NCI-H526 treated with DMSO at 0.1 percent for 48 hours (cell line): Measurements from ENCODE around the gene HSPA1L.
A peak's percentile ranks its signal among the peaks of the same experiment; 100 is the strongest.

ENCODE experiments used
- DNase-seq: peaks from one replicate; lab custom pipeline; 2025; lab: John Stamatoyannopoulos, UW

HSPA1L gene

DNA sequence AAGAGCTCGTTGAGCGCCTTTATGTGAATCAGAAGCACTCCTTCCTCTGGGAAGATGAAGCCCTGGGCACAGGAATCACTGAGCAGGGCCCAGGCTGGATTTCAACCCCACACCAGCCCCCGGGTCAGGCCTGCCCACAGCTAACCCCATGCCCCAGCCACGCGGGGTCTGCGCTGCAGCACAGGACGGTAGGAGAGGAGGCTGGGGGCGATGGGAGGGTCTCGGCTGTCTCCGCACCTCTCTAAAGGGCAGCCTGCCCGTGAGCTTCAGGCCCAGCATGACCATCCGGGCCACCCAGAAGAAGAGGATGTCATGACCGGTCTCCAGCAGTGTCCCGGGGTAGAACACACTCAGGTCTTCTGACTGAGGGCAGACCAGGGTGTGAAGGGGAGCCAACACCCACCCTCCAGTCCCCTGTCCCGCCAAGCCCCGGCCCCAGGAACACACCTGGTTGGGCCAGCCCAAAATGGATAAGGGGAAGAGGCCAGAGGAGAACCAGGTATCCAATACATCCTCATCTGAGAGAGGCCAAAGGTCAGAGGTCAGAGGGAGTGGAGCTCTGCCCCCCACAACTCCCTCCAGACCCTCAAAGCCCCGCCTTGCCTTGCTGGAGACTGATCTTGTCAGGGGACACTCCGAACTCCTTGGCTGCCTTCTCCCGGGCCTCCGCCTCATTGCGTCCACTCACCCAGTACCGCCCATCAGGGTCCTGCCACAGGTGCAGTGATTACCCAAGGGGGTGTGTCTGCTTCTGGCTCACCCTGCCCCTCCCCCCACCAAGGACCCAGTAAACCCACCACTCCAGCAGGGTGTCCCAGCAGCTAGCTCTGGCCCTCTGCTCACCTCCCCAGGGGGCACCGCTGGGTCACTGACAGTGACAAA is 33.6 kb downstream of the HSPA1L start:
- DNase-seq, result no peak

DNA sequence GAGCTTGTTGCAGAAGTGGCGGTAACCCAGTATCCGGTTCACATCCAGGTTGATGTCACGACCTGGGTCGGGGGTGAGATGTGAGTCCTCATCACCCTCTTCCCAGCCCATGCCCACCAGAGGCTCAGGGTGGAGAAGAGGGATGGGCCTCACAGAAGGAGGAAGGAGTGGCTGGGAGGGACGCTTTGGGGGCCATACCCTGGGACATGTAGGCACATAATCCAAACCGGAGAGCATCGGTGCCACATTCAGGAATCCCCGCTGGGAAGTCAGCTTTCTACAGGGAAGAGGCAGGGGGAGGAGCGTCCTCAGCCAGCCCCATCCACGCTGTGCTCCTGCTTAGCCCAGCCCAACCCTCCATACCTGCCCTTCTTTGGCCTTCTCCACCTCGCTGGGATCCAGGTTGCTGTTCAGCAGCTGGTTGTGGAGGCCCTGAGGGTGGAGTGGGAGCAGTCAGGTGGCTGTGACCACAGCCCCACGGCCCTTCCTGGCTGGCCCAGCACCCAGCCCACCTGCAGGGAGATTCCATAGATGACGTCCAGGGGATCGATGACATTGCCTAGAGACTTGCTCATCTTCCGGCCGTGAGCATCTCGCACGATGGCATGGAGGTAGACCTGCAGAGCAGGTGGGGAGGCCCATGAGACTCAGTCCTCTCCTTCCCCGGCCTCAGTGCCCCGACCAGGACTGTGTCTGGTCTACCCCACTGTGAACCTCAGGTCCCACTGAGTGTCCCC is 34.4 kb downstream of the HSPA1L start:
- no peak for DNase-seq

DNA sequence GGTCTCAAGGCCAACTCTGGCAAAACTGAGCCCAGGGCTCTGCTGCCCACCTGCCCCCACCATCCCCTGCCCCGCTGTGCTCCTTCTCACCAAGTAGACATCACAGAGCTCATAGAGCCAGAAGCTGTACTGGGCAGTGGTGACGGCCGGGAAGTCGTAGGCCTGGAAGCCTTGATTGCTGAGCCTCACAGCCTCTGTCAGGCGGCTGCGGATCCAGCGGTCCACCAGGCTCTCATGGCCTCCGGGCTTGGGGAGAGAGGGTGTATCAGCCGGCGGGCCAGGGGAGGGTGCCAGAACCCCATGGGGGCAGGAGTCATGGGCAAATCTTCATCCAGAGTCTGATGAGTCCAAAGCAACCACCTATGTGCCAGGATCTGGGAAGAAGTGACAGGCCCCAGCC is 35.2 kb downstream of the HSPA1L start:
- no peak for DNase-seq

DNA sequence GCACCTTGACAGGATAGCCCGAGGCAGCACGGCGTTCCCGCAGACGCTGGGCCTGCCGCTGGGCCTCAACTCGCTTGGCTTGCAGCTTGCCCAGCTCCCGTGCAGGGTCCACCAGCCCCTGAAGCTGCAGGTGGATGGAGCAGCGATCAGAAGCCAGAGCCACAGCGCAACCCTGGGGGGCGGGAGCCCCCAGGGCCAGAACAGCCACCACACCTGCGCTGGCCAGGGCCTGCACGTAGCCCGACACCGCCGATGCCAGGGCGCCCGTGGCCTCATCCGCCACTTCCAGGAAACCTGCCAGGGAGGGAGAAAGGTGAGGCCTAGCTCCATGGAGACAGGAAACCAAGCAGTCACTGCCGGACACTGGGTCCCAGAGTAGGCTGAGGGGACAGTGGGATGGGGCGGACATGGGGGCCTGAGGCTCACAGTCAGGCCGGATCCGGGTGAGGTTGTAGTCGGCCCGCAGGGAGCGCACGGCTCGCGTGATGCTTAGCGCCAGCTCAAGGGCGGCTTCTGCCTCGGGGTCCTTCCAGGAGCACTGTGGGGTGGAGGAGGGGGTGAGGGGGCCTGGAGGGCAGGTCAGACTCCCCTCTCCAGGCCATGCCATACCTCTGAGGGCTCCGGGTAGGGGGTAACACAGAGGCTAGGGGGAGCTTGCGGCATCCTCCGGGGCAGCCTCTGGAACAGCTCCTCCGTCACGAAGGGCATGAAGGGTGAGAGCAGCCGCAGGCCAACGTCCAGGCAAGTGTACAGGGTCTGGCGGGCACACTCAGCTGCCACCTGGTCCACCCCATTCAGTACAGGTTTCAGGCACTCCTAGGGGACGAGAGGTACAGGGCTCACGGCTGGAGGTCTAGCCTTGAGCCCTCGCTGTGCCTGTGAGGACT is 35.8 kb downstream of the HSPA1L start:
- no peak for DNase-seq

DNA sequence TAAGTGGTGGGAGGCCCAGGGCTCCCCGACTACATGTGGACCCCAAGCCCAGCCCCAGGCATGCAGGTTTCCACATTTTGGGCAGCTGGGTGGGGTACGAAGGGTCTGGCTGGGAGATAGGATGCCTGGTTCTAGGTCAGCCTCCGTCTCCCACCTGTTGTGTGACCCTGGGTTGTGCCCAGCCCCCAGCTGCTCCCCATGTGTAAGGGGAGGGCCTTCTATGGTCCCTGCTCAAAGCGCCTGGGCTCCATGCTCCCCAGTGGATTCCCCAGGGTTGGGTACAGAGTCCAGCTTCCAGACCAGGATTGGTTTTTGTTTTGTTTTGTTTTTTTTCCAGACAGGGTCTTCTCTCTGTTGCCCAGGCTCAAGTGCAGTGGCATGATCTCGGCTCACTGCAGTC is 36.9 kb downstream of the HSPA1L start:
- DNase-seq, result no peak

DNA sequence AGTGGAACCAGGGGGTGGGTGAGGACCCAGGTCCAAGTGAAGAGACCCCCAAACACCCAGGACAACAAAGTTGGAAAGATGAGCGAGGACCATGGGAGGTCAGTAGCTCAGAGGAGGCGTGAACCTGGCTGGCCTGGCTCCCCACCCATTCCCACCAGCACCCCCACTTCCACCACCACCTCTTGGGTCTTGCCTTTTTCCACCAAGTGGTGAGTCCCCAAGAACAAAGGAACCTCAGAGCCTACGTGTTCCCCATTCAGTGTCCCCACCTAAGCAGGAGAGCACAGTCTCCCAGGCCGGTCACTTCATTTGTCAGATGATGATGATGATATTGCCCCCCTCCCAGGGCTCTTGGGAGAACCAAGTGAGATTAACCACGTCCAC is 37.4 kb downstream of the HSPA1L start:
- DNase-seq, result no peak

DNA sequence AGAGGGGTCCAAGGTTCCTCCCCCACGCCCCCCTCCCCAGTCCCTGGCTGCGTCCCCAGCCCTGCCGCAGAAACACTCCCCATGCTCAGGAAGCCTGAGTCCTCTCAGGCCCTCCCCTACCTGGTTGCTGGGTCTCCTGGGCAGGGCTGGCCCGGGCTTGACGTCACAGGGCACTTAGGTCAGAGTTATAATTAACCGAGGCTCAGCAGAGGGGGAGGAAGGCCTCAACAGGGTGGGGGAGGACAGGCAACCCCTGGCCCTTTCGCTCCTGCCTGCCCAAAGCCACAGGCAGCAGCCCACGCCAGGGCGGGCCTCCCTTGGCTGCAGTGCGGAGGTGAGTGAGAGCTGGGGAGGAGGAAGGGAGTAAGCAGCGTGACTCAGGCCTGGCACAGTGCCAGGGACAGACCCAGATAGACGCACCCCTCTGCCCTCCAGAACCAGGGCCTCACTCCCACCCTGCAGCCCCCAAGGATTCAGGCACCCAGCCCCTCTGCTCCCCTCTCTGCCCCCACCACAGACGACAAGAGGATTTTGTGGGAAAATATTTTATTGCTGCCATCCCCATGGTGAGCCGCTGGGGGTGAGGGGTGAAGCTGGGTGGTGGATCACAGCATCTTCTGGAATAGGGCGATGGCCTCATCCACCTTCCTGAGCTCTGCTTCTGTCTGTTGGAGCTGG is 38.0 kb downstream of the HSPA1L start, which contains the start of gene VWA7:
Gene VWA7, minus strand, starts transcription at position 340 of the 678 bp plus-strand sequence. CDS start 549 bp downstream, outside the sequence.
- DNase-seq, result peak; percentile 6

DNA sequence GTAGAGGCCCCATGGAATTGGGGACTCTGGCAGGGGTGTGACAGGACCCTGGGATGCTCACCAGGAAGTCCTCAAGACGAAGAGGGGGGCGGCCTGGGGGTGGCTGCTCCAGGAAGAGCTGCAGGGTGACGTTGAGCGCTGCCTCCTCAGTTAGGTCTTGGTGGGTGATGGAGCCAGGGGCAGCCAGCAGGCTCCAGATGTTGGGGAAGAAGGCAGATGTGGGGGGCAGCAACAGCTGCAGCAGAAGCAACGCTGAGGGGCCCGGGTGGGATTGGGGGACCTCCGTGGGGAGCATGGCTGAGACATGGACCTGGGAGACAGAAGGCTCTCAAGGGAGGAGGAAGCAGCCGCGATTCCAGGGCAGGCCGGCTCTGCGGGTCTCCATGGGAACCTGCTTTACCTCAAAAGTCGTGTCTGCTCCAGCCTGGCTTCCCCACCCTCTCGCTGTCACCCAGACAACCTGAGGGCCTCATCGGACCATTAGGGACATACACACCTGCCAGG is 38.5 kb downstream of the HSPA1L start:
- no peak for DNase-seq

DNA sequence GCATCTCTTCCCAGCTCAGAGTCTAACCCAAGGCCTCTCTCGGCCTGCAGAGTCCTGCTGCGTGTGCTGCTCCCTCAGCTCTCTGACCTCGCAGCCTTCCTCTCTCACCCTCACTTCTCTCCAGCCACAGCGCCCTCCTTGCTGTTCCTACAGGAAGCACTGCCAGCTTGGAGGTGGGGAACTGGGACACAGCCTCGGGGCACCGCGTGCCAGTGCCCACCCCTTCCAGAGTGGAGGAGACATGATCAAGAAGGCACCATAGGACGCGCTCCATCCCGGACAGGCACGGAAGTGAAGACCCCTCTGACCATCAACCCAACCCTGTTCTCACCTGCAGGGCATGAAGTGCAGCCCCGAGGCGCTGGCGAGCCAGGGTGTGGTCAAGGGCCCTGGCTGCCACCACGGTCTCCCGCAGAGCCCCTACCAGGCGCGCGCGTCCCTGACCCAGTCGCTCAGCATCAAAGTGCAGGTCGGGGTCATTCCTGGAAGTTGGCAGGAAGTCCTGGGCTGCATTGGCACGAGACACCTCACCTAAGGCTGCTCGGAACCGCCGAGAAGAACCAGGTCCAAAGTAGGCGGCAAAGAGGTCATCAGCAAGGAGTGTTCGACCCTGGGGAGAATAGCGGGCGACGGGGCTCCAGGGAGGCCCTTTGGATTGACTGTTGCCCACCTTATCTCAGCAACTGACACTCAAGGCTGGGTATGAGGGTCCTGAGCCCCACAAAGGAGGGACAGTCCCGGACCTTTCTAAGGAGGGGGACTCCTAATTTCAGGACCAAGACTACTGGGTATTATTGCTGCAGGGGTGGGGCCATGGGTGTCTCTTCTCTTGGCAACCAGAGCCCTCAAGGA is 39.2 kb downstream of the HSPA1L start:
- no peak for DNase-seq

DNA sequence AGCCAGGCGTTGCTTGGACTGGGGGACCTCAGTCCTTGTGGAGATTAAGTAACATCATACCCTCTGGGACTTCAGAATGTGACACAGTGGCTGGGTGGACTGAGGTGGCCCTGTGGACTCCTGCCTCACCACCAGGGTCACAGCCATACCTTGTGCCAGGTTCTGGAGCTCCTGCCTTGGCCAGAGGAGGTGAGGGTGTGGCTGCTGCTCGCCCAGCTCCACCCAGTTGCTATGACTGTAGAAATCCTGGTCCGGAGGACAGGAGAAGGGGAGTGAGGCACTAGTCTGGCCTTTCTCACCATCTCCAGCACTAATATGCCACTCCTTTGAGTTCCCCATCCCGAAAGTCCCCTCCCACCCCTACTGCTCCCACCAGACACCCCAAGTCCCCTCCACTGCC is 39.9 kb downstream of the HSPA1L start:
- no peak for DNase-seq

DNA sequence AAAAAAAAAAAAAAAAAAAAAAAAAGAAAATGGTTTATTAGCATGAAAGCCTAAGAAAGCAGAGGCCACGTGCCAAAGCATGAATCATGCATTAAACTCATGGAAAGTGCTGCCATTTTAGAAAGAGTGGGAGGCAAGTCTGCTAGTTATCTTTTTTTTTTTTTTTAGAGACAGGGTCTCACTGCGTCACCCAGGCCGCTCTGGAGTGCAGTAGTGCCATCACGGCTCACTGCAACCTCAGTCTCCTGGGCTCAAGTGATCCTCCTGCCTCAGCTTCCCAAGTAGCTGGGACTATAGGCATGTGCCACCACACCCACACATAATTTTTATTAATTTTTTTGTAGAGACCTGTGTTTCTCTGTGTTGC is 43.1 kb downstream of the HSPA1L start:
- no peak for DNase-seq

DNA sequence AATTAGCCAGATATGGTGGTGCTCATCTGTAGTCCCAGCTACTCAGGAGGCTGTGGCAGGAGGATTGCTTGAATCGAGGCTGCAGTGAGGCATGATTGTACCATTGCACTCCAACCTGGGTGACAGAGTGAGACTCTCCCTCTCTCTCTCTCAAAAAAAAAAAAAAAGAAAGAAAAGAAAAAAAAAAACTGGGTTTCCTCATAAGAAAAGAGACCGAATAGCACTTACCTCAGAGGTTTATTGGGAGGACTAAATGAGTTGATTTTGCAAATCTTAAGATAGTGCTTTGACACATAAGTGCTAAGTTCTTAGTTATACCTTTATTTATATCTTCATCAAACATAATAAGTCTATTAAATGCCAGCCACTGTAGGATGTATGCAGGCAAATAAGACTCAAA is 44.2 kb downstream of the HSPA1L start:
- DNase-seq, result no peak

DNA sequence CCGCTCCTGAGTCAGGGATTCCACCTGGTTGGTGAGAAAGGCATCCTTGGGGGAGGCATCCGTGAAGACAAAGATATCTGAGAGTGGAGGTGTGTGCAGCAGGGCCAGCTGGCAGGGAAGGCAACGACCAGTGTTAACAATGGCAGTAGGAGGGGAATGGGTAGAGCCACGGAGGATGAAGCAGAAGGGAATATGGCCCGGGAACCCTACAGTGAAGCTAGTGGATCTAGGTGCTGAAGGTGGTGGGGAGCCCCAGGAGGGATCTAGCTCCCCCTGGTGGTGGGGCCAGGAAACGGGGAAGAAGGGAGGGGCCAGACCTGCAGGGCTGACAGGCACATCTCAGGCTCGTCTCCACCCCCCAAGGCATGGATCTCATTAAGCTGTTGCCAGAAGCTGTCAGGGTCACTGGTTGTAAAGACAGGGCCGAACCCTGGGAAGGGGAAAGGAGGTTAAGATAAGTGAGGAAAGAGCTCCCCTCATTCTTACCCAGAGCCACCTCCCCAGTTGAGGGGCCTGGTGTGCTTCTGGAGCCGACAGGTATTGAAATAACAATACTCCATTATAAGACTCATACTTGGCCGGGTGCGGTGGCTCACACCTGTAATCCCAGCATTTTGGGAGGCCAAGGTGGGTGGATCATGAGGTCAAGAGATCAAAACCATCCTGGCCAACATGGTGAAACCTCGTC is 45.3 kb downstream of the HSPA1L start:
- no peak for DNase-seq

DNA sequence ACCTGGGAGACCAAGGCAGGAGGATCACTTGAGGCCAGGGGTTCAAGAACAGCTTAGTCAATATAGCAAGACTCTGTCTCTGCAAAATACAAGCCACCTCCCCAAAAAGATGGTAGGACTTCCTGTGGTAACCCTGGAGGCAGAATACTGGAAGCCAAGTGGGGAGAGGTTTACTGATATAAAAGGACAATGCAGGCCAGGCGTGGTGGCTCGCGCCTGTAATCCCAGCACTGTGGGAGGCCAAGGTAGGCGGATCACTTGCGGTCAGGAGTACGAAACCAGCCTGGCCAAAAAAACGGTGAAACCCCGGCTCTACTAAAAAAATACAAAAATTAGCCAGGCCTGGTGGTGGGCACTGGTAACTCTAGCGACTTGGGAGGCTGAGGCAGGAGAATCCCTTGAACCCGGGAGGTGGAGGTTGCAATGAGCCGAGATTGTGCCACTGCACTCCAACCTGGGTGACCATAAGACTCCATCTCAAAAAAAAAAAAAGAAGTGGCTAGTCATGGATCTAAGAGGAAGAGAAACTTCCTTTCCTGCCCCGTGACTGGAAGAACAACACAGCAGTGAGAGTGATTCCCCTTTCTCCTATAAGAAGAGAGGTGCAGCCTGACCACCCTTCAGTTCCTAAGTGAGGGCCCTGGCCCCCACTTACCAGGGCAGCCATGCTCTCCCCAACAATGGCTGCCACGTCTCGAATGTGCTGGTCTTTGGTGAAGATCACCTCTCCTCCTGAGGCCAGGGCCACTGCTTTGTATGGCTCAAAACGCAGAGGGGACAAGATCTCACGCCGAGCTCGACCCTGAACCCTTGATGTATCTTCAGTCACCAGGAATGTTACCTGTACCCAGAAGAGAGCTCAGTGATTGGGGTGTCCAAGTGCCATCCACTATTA is 46.5 kb downstream of the HSPA1L start:
- no peak for DNase-seq

DNA sequence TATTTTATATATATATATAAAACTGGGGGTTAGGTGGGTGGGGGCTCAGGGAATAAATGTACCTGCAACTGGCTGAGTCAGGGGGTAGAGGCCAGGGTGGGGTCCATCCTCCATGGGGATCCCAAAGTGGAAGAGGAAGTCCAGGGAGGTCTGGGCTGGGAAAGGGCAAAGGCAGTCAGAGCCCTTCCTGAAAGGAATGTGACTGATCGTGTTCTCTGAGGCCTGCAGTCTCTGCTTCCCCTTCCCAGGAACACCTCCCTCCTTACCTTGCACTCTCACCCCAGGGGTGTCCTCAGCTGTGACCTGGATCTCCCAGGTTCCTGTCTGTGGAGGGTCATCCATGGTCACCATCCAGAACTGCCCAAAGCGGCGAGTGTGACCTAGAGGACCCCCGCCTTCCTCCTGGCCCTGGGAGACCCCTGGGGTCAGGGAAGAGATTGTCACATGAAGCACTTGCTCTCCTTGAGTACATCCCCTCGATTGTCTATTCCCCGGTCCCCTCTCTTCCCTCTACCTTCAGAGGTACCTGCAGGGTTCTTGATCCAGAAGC is 47.9 kb downstream of the HSPA1L start:
- DNase-seq, result no peak

DNA sequence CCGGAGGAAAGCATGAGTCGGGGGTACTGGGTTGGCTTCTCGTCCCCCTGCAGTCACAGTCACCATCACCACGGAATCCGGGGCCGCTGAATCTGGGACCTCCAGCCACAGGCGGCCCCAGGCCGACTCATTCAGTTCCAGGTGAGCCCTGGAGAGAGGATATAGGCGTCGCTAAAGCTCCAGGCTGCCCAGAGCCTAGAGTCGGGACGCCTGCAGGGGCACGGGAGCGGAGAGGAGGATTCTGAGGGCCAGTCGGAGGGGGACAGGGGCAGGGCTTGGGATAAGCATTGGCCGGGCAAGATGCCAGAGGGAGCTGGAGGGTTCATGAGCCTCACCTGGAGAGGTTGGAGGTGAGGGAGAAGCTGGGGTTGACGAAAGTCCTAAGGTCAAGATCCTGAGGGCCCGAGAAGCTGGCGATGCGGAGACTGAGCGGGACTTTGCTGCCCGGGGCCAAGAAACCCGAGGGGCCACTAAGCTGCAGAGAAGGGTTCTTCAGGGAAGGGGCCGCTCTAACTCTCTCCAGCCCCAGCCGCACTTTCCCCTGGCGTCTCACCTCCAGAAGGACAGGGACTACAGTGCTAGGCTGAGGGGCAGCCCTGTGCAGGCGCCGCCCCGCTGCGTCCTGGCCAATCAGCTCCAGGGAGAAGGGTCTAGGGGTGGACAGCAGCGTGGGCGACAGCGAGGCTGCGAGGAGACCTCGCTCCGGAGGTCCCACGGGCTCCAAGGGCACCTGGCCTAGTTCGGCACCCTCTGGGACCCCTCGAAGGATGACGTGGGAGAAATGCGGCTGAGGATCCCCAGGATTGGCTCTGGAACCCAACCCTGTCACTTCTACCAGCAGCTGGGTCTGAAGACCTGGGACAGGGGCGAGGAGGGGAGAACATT is 48.9 kb downstream of the HSPA1L start:
- DNase-seq, result peak; percentile 5

DNA sequence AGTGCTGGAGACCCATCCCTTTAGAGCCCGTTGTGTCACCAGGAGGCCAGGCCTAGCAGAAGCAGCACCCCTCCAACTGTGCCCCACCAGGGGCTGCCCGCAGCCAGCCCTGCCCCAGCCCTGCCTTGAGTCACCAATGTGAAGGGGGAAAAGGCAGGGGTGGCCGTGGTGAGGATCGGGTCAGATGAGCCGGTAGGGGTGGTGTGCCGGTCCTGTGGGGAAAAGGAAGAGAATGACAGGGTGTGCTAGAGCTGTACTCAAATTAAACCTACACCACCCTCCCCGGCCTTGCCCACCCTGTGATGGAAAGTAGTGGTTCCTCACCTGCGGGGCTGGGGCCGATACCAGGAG is 49.5 kb downstream of the HSPA1L start:
- no peak for DNase-seq

DNA sequence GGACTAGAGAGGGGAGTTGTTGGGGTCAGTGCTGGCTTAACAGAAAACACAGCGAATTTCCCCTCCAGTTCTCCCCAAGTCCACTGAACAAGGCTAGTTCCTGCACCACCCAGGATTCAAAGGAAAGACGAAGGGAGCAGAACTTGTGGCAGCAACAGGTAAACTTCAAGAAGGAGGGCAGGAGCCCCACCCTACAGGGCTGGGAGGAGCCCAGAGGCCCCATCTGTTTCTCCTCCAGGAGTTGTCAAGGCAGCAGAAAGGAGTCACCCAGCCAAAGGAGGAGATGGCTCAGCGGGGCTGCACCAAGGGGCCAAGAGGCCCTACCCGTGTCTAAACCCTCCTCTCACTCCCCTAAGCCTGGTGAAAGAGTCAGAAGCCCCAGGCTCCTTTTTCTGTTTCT is 50.9 kb downstream of the HSPA1L start:
- DNase-seq, result no peak
